ENCODE measurements around the gene HOXB2.

Gene HOXB2

GRCh38 chr17:48513666-48514455, 31.0 kb downstream of the HOXB2 start:
- ATAC-seq = no peak
- TF ChIP-seq, protein P1, sequence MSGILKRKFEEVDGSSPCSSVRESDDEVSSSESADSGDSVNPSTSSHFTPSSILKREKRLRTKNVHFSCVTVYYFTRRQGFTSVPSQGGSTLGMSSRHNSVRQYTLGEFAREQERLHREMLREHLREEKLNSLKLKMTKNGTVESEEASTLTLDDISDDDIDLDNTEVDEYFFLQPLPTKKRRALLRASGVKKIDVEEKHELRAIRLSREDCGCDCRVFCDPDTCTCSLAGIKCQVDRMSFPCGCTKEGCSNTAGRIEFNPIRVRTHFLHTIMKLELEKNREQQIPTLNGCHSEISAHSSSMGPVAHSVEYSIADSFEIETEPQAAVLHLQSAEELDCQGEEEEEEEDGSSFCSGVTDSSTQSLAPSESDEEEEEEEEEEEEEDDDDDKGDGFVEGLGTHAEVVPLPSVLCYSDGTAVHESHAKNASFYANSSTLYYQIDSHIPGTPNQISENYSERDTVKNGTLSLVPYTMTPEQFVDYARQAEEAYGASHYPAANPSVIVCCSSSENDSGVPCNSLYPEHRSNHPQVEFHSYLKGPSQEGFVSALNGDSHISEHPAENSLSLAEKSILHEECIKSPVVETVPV (CRISPR knock-in tag; IDR thresholded peaks at IDR 0.05) = no peak
- no peak for TF ChIP-seq ZNF8 (CRISPR knock-in tag; IDR thresholded peaks at IDR 0.05)
- TF ChIP-seq OSR1 (CRISPR knock-in tag; IDR thresholded peaks at IDR 0.05) = no peak
- TF ChIP-seq BACH2 (CRISPR knock-in tag; IDR thresholded peaks at IDR 0.05; ENCODE audit: borderline replicate concordance) = no peak
- TF ChIP-seq ZFP3 (CRISPR knock-in tag; IDR thresholded peaks at IDR 0.05) = no peak
- TF ChIP-seq ISL1 (CRISPR knock-in tag; IDR thresholded peaks at IDR 0.05) = no peak
- TF ChIP-seq TCF4 (CRISPR knock-in tag; IDR thresholded peaks at IDR 0.05; ENCODE audit: borderline replicate concordance) = no peak
- no peak for TF ChIP-seq GLIS3 (CRISPR knock-in tag; IDR thresholded peaks at IDR 0.05)
- TF ChIP-seq, protein P2, sequence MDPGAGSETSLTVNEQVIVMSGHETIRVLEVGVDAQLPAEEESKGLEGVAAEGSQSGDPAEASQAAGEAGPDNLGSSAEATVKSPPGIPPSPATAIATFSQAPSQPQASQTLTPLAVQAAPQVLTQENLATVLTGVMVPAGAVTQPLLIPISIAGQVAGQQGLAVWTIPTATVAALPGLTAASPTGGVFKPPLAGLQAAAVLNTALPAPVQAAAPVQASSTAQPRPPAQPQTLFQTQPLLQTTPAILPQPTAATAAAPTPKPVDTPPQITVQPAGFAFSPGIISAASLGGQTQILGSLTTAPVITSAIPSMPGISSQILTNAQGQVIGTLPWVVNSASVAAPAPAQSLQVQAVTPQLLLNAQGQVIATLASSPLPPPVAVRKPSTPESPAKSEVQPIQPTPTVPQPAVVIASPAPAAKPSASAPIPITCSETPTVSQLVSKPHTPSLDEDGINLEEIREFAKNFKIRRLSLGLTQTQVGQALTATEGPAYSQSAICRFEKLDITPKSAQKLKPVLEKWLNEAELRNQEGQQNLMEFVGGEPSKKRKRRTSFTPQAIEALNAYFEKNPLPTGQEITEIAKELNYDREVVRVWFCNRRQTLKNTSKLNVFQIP (CRISPR knock-in tag; IDR thresholded peaks at IDR 0.05; ENCODE audit: borderline replicate concordance, low read depth) = no peak
- TF ChIP-seq CREB5 (CRISPR knock-in tag; IDR thresholded peaks at IDR 0.05; ENCODE audit: low read depth) = no peak
- TF ChIP-seq TOX (CRISPR knock-in tag; IDR thresholded peaks at IDR 0.05; ENCODE audit: borderline replicate concordance) = no peak
- TF ChIP-seq ZFP30 (CRISPR knock-in tag; IDR thresholded peaks at IDR 0.05) = no peak

- TF ChIP-seq ZNF8 (CRISPR knock-in tag; IDR thresholded peaks at IDR 0.05) (no peak), OSR1 (CRISPR knock-in tag; IDR thresholded peaks at IDR 0.05) (no peak), ZFP3 (CRISPR knock-in tag; IDR thresholded peaks at IDR 0.05) (no peak), TOX (CRISPR knock-in tag; IDR thresholded peaks at IDR 0.05; ENCODE audit: borderline replicate concordance) (no peak), ZFP30 (CRISPR knock-in tag; IDR thresholded peaks at IDR 0.05) (no peak), CSDC2 (CRISPR knock-in tag; IDR thresholded peaks at IDR 0.05) (no peak), GLIS3 (CRISPR knock-in tag; IDR thresholded peaks at IDR 0.05) (no peak), RARB (CRISPR knock-in tag; IDR thresholded peaks at IDR 0.05) (no peak), CREB5 (CRISPR knock-in tag; IDR thresholded peaks at IDR 0.05; ENCODE audit: low read depth) (no peak), PPARA (CRISPR knock-in tag; IDR thresholded peaks at IDR 0.05; ENCODE audit: borderline replicate concordance) (no peak), ZNF565 (CRISPR knock-in tag; conservative IDR thresholded peaks at IDR 0.05; ENCODE audit: low read depth) (no peak), ARNTL (CRISPR knock-in tag; IDR thresholded peaks at IDR 0.05; ENCODE audit: borderline replicate concordance, low read depth) (no peak), ZC3H10 (CRISPR knock-in tag; IDR thresholded peaks at IDR 0.05) (no peak), SNAI2 (CRISPR knock-in tag; IDR thresholded peaks at IDR 0.05) (no peak)
- TF ChIP-seq, protein P1 (CRISPR knock-in tag; IDR thresholded peaks at IDR 0.05) = no peak
- ATAC-seq = no peak
These were observed 31.8 kb downstream of the HOXB2 start for GRCh38 chr17:48513097-48513496.

DNA sequence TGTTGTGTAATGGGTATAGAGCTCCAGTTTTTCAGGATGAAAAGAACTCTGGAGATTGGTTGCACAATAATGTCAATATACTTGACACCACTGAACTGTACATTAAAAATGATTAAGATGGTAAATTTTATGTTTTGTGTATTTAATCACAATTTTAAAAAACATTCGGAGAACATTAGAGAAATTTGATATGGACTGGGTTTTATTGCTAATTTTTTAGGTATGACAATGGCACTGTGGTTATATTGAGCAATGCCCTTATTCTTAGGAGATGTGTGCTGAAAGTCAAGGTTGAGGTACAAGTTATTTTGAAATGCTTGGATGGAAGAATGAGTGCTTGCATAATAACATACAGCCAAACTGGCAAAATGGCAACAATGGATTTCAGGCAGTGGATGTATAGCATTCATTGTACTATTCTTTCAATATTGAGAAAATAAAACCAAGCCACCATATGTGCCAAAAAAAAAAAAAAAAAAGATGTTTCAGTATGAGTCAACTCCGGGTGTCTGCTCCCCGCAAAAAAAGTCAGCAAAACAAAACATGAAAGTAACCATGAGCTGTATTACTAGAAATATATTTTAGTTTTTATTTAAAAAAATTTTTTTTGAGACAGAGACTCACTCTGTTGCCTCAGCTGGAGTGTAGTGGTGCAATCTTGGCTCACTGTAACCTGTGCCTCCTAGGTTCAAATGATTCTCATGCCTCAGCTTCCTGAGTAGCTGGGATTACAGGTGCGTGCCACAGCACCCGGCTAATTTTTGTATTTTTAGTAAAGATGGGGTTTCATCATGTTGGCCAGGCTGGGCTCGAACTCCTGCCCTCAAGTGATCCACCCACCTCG, 33.9 kb downstream of the HOXB2 start:
- TF ChIP-seq RARB (CRISPR knock-in tag; IDR thresholded peaks at IDR 0.05) = no peak
- no peak for ATAC-seq
